HG03520 (cell line): ENCODE results near the gene NOTO.
"Not testable (repeated sequence)": the region's sequence is repeated elsewhere in the genome, so short reads cannot be mapped to it uniquely, and the experiment has no call there.

Experiments used
- ATAC-seq: cut with Tn5 transposase; IDR thresholded peaks from one replicate; pipeline ENCODE4 v1.9.1; 2021; ENCODE audit warnings: mild to moderate bottlenecking, moderate library complexity; ENCODE audit not compliant: unreplicated experiment

The NOTO gene

GRCh38 chr2:73197579-73197978 lies 4.8 kb upstream of the NOTO start:
- ATAC-seq: no peak

DNA sequence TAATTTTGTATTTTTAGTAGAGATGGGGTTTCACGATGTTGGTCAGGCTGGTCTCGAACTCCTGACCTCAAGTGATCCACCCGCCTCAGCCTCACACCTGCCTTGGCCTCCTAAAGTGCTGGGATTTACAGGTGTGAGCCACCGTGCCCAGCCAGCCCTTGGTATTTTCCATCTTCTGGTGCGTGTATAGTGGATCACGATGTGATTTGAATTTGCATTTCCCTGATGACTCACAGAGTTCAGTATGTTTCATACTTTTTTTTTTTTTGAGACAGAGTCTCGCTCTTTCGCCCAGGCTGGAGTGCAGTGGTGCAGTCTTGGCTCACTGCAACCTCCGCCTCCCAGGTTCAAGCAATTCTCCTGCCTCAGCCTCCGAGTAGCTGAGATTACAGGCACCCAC lies 2.1 kb upstream of the NOTO start:
- ATAC-seq: not testable (repeated sequence)

- no peak for ATAC-seq
Observed at GRCh38 chr2:73203055-73203681, 794 bp downstream of the NOTO start.

- ATAC-seq: no peak
Observed at GRCh38 chr2:73205611-73206010, 3.2 kb downstream of the NOTO start.

GRCh38 chr2:73208258-73208657 lies 5.9 kb downstream of the NOTO start:
- no peak for ATAC-seq

GRCh38 chr2:73210019-73210418 lies 7.6 kb downstream of the NOTO start:
- ATAC-seq: no peak

GRCh38 chr2:73210696-73211095 lies 8.3 kb downstream of the NOTO start:
- no peak for ATAC-seq

- ATAC-seq: no peak
Observed at GRCh38 chr2:73212098-73212447, 9.7 kb downstream of the NOTO start.

DNA sequence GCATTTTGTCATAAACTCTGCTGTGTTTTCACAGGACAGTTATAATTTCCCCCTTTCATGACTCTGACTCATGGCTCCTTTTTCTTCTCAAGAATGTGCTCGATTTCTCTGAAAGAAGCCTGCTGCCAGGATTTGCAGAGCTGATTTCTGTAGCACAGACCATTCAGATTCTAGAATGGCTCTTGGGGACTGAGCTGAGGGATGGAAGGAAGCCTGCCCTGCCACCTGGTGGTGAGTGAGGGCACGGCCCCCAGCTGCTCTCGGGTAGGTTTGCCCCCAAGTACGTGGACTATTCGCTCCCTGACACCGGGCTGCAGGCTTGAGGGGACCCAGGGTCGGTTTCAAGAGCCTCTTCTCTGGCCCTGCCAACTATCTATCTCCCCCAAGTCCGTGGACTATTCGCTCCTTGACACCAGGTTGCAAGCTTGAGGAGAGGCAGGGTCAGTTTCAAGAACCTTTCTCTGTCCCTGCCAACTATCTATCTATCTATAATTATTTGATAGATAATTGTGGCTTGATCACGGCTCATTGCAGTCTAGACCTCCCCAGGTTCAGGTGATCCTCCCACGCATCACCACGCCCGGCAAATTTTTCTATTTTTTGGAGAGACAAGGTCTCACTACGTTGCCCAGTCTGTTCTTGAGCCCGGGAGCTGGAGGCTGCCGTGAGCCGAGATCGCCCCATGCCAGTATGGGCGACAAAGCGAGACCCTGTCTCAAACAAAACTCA lies 10.2 kb downstream of the NOTO start:
- ATAC-seq: peak; percentile 67

- peak; percentile 89 for ATAC-seq
Observed at GRCh38 chr2:73214120-73215035, 12.0 kb downstream of the NOTO start, which contains the start of gene SMYD5. SMYD5 (plus strand) TSS chr2:73214245; CDS start chr2:73214267, 22 bp downstream.

DNA sequence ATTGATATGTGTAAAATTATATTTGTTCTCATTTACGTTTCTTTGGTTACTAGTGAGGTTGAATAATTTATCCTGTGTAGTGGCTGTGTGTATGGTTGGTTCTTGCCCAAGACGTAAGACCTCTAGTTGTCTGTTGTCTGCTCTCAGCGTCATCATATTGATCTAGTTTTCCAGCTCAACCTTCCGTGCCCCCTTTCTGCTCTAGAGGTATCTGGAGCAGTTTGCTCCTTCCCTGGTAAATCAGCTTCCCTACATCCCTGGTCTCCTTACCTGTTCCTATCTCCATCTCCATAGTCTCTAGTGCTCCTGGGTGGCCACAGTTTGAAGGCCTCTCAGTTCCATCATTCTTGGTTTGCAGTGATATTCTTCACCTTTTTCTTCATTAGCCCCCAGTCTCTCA lies 12.9 kb downstream of the NOTO start:
- ATAC-seq: no peak

DNA sequence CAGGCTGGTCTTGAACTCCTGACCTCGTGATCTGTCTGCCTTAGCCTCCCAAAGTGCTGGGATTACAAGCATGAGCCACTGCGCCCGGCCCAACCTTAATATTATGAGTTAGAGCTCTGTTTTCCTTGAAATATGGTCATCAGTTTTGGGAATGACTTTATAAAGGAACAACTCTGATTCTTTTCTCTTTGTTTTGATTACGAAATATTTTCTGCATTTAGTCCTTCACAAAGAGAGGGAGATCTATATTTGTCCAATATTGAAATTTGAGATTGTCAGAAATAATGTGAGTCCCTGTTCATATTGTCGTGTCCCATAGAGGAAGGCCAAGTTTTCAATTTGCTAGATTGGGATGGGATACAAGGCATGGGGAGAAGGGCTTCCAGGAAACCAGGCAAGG lies 14.8 kb downstream of the NOTO start:
- ATAC-seq: no peak

GRCh38 chr2:73217826-73218225 lies 15.5 kb downstream of the NOTO start:
- ATAC-seq: no peak

GRCh38 chr2:73218298-73218697 lies 15.9 kb downstream of the NOTO start:
- ATAC-seq: no peak

- no peak for ATAC-seq
Observed at GRCh38 chr2:73223821-73224220, 21.4 kb downstream of the NOTO start.

- ATAC-seq: no peak
Observed at GRCh38 chr2:73225513-73226360, 23.4 kb downstream of the NOTO start.

DNA sequence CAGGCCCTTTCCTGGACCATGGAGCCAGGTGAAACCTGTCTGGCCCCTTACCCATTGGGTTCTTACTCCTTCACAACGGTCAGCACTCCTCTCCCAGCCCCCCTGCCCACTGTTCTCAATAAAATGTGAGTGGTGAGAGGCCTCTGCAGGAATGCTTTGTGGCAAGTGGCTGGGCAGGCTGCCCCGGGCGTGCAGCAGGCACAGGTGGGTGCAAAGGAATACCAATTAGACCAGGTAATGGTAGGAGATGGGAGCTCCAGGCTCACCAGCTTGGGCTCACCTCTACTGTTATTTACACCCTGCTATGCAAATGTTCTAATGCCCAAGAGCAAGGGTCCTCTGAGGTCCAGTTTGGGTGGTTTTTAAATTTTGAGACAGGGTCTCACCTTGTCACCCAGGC lies 24.7 kb downstream of the NOTO start:
- no peak for ATAC-seq

GRCh38 chr2:73228631-73229030 lies 26.3 kb downstream of the NOTO start:
- no peak for ATAC-seq

DNA sequence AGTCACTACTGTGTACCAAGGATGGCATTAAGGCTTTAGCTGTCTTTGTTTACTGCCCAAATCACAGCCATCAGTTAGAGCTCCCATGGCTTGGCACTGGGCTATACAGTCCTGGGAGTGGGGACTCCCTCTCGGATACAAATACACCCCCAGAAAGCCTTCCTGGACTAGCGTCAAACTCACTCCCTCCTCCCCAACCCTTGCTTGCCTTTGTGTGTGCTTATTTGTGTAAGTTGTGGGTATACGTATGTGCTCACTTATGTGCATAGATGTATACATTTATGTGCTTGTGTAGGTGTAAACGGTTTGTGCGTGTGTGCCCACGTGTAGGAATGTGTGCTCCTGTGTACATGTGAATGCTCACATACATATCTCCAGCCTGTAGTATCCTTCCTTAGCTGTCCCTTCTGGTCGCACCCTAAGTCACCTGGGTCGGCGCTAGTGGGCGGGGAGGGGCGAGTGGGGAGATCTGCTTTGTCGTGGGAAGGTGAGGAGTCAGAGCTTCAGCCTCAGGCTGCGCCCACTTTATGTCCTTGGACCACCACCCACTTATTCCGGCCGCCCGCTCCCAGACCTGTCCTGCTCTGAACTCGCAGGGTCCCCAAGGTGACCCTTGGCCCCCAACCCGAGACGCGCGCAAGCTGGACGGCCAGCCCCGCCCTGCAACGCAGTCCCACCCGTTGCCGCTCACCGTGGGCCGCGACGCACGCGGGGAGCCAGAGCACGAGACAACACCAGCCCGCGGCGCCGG lies 30.2 kb downstream of the NOTO start:
- ATAC-seq: peak; percentile 2
